Measurements from ENCODE around the gene IGF2BP2. TPM values are rescaled to one million over a fixed set of nuclear protein-coding genes. Genes with fewer than 3 reads are reported as not detected.

Gene IGF2BP2
- polyA plus RNA-seq, 2 of the 4 experiments (the other 2 are of a cell fraction) = 2.2 to 6.1 TPM

DNA sequence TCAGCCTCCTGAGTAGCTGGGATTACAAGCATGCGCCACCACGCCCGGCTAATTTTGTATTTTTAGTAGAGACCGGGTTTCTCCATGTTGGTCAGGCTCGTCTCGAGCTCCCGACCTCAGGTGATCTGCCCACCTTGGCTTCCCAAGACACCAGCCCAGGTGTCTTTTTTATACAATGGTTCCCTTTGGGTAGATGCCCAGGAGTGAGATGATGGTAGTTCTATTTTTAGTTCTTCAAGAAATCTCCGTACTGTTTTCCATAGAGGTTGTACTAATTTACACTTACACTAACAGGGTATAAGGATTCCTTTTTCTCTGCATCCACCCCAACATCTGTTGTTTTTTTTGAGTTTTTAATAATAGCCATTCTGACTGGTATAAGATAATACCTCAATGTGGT, 94.3 kb downstream of the IGF2BP2 start:
- no peak for FAIRE-seq
- peak overlapping the region; percentile 60 to 79; a peak in 4 of 6 replicates for H3K27ac ChIP-seq

DNA sequence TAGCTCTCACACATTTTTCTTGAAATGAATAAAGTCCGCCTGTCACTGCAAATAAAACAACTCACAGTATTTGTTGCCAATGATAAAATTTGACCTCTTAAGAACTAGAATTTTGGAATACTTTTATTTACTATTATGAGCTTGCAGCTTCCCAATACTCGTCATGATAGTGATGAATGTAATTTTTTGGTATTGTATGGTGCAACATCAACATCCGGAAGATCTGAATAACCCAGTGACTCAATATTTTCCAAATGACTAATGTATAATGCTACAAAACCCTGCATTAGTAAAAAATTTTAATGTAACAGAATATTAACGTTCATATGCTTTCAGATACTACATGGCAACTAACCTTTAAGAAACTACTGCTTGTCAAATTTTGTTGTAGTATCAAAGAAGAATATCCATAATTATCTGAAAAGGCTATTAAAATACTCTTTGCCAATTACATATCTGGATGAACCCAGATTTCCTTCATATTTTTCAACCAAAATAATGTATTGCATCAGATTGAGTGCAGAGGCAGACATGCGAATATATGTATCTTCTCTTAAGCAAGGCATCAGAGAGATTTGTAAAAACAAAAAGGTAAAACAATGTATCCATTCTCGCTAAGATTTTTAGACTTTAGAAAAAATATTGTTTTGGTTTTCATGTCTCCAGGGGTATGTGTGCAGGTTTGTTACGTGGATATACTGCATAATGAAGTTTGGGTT, 95.3 kb downstream of the IGF2BP2 start:
- H3K9me3 ChIP-seq = no peaks in the 10 kb centered on the region
- H3K4me2 ChIP-seq = peak overlapping the region; percentile 69
- H3K27ac ChIP-seq = peak overlapping the region; percentile 67 to 79
- POLR2A ChIA-PET = interaction anchor here (0.7 to 1.2 kb wide), 2 partner anchors 144 to 209 kb away, joined by 3 read pairs; partner anchors contain the start of genes SENP2 and TRA2B
- H3K4me1 ChIP-seq = peaks cover 45% of the 10 kb centered on the region
- WGBS (ENCODE audit: missing lambda C conversion rate) = 26% methylated on average over 7 of the region's 7 CpGs
- no peak overlapping the region for H3K4me3 ChIP-seq
- no peak for FAIRE-seq
- ATAC-seq = peak; percentile 66 to 70; a peak in 4 of 6 replicates
- CTCF ChIA-PET = interaction anchor here (2.5 kb wide), 1 partner anchor 69 kb away, joined by 11 read pairs; no protein-coding TSS in a partner anchor
- no peak for TF ChIP-seq CBX2 (IDR thresholded peaks at IDR 0.05; ENCODE audit: borderline replicate concordance, low read depth)
- 0 out of 2 replicates have a peak, but pooled peaks have one; percentile 36 for TF ChIP-seq HOXB5 (CRISPR knock-in tag; IDR thresholded peaks at IDR 0.05)
- no peak for TF ChIP-seq KDM1A (IDR thresholded peaks at IDR 0.05; ENCODE audit: low read depth)
- no peak for TF ChIP-seq CHD4 (IDR thresholded peaks at IDR 0.05; ENCODE audit: borderline replicate concordance)
- no peak for TF ChIP-seq NPAS2 (CRISPR knock-in tag; IDR thresholded peaks at IDR 0.05; ENCODE audit: borderline replicate concordance)
- TF ChIP-seq RARB (CRISPR knock-in tag; IDR thresholded peaks at IDR 0.05) = no peak
- TF ChIP-seq NFE2L2 (conservative IDR thresholded peaks at IDR 0.05; ENCODE audit: low read length) = 0 out of 2 replicates have a peak, but pooled peaks have one; percentile 2
- peak; percentile 79 for TF ChIP-seq JUNB (IDR thresholded peaks at IDR 0.05)
- no peak for TF ChIP-seq GATA3 (IDR thresholded peaks at IDR 0.05; ENCODE audit: borderline replicate concordance)
- peak; percentile 70 for TF ChIP-seq FOSL2 (IDR thresholded peaks at IDR 0.05)
- peak; percentile 84 for TF ChIP-seq FOSL2 (CRISPR knock-in tag; IDR thresholded peaks at IDR 0.05)
- no peak for TF ChIP-seq FOSB (CRISPR knock-in tag; IDR thresholded peaks at IDR 0.05)
- TF ChIP-seq TFCP2L1 (CRISPR knock-in tag; IDR thresholded peaks at IDR 0.05) = no peak
- TF ChIP-seq ZNF302 (CRISPR knock-in tag; IDR thresholded peaks at IDR 0.05) = no peak
- no peak for TF ChIP-seq RAD21 (conservative IDR thresholded peaks at IDR 0.05 in 1 of 2, IDR thresholded peaks at IDR 0.05 in 1 of 2)
- no peak for TF ChIP-seq ZSCAN20 (CRISPR knock-in tag; IDR thresholded peaks at IDR 0.05)
- TF ChIP-seq, protein P1, sequence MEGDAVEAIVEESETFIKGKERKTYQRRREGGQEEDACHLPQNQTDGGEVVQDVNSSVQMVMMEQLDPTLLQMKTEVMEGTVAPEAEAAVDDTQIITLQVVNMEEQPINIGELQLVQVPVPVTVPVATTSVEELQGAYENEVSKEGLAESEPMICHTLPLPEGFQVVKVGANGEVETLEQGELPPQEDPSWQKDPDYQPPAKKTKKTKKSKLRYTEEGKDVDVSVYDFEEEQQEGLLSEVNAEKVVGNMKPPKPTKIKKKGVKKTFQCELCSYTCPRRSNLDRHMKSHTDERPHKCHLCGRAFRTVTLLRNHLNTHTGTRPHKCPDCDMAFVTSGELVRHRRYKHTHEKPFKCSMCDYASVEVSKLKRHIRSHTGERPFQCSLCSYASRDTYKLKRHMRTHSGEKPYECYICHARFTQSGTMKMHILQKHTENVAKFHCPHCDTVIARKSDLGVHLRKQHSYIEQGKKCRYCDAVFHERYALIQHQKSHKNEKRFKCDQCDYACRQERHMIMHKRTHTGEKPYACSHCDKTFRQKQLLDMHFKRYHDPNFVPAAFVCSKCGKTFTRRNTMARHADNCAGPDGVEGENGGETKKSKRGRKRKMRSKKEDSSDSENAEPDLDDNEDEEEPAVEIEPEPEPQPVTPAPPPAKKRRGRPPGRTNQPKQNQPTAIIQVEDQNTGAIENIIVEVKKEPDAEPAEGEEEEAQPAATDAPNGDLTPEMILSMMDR (IDR thresholded peaks at IDR 0.05) = no peak
- no peak for TF ChIP-seq ZFP36 (IDR thresholded peaks at IDR 0.05; ENCODE audit: borderline replicate concordance, partially characterized antibody)
- TF ChIP-seq, protein P2, sequence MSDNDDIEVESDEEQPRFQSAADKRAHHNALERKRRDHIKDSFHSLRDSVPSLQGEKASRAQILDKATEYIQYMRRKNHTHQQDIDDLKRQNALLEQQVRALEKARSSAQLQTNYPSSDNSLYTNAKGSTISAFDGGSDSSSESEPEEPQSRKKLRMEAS (IDR thresholded peaks at IDR 0.05) = no peak
- peak; percentile 40 to 75 for TF ChIP-seq CEBPB (IDR thresholded peaks at IDR 0.05)
- TF ChIP-seq NR3C1 (IDR thresholded peaks at IDR 0.05) = no peak
- peak in 1 of 2 experiments; percentile 35 for DNase-seq (ENCODE audit: low read depth in 1 of 2, low spot score in 1 of 2)

More for the DNA sequence above, 94.3 kb downstream of the IGF2BP2 start:
- POLR2A ChIA-PET = no interaction called here
- H3K4me1 ChIP-seq = peaks cover 45% of the 10 kb centered on the region
- WGBS (ENCODE audit: missing lambda C conversion rate) = 96% methylated on average over 8 of the region's 8 CpGs
- ATAC-seq (no peak), DNase-seq (ENCODE audit: low read depth in 1 of 2, low spot score in 1 of 2) (no peak)
- H3K4me3 ChIP-seq = no peak overlapping the region
- CTCF ChIA-PET = interaction anchor here (1.5 to 7.3 kb wide), 2 partner anchors 53 to 71 kb away, joined by 6 to 52 read pairs; no protein-coding TSS in a partner anchor
- TF ChIP-seq ESRRA (IDR thresholded peaks at IDR 0.05; ENCODE audit: borderline replicate concordance, low read length) (no peak), MYC (IDR thresholded peaks at IDR 0.05; ENCODE audit: borderline replicate concordance, low read length) (no peak)
- TF ChIP-seq, protein P3, sequence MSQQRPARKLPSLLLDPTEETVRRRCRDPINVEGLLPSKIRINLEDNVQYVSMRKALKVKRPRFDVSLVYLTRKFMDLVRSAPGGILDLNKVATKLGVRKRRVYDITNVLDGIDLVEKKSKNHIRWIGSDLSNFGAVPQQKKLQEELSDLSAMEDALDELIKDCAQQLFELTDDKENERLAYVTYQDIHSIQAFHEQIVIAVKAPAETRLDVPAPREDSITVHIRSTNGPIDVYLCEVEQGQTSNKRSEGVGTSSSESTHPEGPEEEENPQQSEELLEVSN (IDR thresholded peaks at IDR 0.05; ENCODE audit: borderline replicate concordance, low read depth) = no peak
- H3K9me3 ChIP-seq = no peaks in the 10 kb centered on the region
- no peak overlapping the region for H3K4me2 ChIP-seq

Data from A549 (cell line).